ENCODE measurements around the gene KMT2C.
A peak's percentile ranks its signal among the peaks of the same experiment; 100 is the strongest.
"Not testable (repeated sequence)": the region's sequence is repeated elsewhere in the genome, so short reads cannot be mapped to it uniquely, and the experiment has no call there.

Gene KMT2C

GRCh38 chr7:152435384-152436110 is at the start of gene KMT2C:
Gene KMT2C (minus strand): TSS chr7:152436003. CDS start chr7:152435786, 217 bp downstream.
- DNase-seq: peak; percentile 64

- DNase-seq: no peak
These were observed 45.3 kb upstream of the KMT2C start for GRCh38 chr7:152481082-152481481.

- DNase-seq: no peak
These were observed 44.9 kb upstream of the KMT2C start for GRCh38 chr7:152480664-152481063.

- no peak for DNase-seq
These were observed 43.8 kb upstream of the KMT2C start for GRCh38 chr7:152479595-152479994.

- DNase-seq: no peak
These were observed 42.3 kb upstream of the KMT2C start for GRCh38 chr7:152478140-152478539.

GRCh38 chr7:152477079-152477478 is 41.3 kb upstream of the KMT2C start:
- DNase-seq: no peak

- DNase-seq: no peak
These were observed 40.7 kb upstream of the KMT2C start for GRCh38 chr7:152476551-152476950.

GRCh38 chr7:152471023-152471620 is 35.3 kb upstream of the KMT2C start:
- DNase-seq: not testable (repeated sequence)

- not testable (repeated sequence) for DNase-seq
These were observed 34.6 kb upstream of the KMT2C start for GRCh38 chr7:152470251-152471022.

- not testable (repeated sequence) for DNase-seq
These were observed 33.8 kb upstream of the KMT2C start for GRCh38 chr7:152469576-152469975.

- DNase-seq: no peak
These were observed 31.4 kb upstream of the KMT2C start for GRCh38 chr7:152467225-152467624.

- no peak for DNase-seq
These were observed 29.2 kb upstream of the KMT2C start for GRCh38 chr7:152465119-152465387.

GRCh38 chr7:152464312-152465118 is 28.7 kb upstream of the KMT2C start:
- peak; percentile 84 for DNase-seq

- DNase-seq: peak; percentile 100
These were observed 28.0 kb upstream of the KMT2C start for GRCh38 chr7:152463709-152464311.

GRCh38 chr7:152462995-152463708 is 27.3 kb upstream of the KMT2C start:
- DNase-seq: no peak

GRCh38 chr7:152459724-152460251 is 24.0 kb upstream of the KMT2C start:
- DNase-seq: no peak

- DNase-seq: no peak
These were observed 15.6 kb upstream of the KMT2C start for GRCh38 chr7:152451356-152451755.

GRCh38 chr7:152445386-152446008 is 9.7 kb upstream of the KMT2C start:
- DNase-seq: not testable (repeated sequence)

- DNase-seq: no peak
These were observed 7.8 kb upstream of the KMT2C start for GRCh38 chr7:152443586-152443985.

GRCh38 chr7:152442330-152442835 is 6.6 kb upstream of the KMT2C start:
- no peak for DNase-seq

- DNase-seq: not testable (repeated sequence)
These were observed 6.0 kb upstream of the KMT2C start for GRCh38 chr7:152441810-152442209.

Data from stimulated activated CD4-positive, alpha-beta T cell treated with anti-CD3 and anti-CD28 coated beads, Interleukin-15, amount 100 ng/mL, for 24 hours (primary cell).